Fibroblast of skin of scalp (primary cell): ENCODE measurements around the gene MMP3.

Source experiments
- DNase-seq: peaks from one replicate; pipeline ENCODE4 v3.0.0-alpha.2; 2013

Gene MMP3

DNA sequence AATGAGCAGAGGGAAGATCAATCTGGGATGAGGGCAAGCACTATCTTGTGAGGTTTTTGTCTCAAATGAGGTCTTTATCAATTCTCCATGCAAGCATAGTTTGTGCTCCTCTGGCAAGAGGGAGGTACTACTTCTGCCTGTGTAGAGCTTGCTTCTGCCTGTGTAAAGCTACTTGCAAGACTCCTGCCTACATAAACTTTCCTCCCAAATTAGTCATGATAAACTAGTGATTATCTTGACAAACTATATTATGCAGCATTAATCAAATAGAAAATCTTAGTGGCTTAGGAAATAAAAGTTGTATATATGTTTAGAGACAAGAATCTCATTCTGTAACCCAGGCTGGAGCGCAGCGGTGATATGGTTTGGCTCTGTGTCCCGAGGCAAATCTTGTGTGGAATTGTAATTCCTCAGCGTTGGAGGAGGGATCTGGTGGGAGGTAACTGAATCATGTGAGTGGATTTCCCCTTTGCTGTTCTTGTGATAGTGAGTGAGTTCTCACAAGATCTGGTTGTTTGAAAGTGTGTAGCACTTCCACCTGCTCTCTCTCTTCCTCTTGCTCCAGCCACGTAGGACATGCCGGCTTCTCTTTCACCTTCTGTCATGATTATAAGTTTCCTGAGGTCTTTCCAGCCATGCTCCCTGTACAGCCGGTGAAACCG lies 54.9 kb downstream of the MMP3 start:
- no peak for DNase-seq
